Left cardiac atrium (tissue), 4 donors: ENCODE measurements around the gene ALPG. TPM values are rescaled to one million over a fixed set of nuclear protein-coding genes. Genes with fewer than 3 reads are reported as not detected.
"Not testable (repeated sequence)": the region's sequence is repeated elsewhere in the genome, so short reads cannot be mapped to it uniquely, and the experiment has no call there.

Experiments used
- ATAC-seq, 2 donors: fragments of 200-7000 bp; cut with Tn5 transposase; one replicate each; pipeline ENCODE4 v1.9.1; 2020; ENCODE audit warnings: mild to moderate bottlenecking in 2 of 2, moderate library complexity in 2 of 2
- DNase-seq: peaks from one replicate; pipeline ENCODE4 v3.0.0-alpha.2; 2020
- intact Hi-C, 2 donors: fragments of 100-400 bp; cut with DNase I; formaldehyde crosslinking; loops; one replicate each; pipeline versions ENCODE4 v1.14.1 to v1.15.1; 2022 to 2023
- total RNA-seq, 2 donors: library from RNA; stranded (reverse); fragmentation: NEBNext Ultra II Directional; extraction: Animal tissue kit (Norgen Biotek cat#: 25700); gene quantifications; one replicate each; pipeline ENCODE4 v1.2.1, GENCODE V29; 2021
- donor health status: DM: no; HTN: yes; CAD: no.
- donor health status: DM: no; HTN: yes; CAD: no; lungs with severe emphysema.
- donor health status: DM: yes; HTN: yes; CAD: no.
- donor health status: Dilated cardiomyopathy.

Gene ALPG
- total RNA-seq, 2 donors from 2014 or later = not detected

GRCh38 chr2:232375164-232375563 lies 31.5 kb upstream of the ALPG start:
- DNase-seq = no peak
- intact Hi-C loops = no loop called here
- no peak for ATAC-seq

DNA sequence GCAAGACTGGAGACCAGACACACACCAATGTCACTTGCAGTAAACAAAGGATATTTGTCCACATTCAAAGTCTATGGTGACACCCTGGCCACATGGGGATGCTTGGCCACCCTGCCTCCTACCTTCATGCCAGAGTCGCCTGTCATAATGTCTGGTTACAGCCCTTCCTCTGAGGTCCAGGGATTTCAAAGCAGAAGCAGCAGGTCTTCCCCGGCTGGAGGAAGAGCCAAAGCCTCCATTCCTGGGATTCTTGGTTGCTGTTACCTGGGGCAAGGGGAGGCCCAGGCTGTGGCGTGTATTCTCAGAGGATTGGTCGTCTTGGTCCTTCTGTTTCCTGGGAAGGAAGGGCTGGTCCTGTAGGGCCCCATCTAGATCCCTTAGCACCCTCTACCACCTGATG lies 30.4 kb upstream of the ALPG start:
- DNase-seq = no peak
- no peak for ATAC-seq
- intact Hi-C loops = no loop called here

DNA sequence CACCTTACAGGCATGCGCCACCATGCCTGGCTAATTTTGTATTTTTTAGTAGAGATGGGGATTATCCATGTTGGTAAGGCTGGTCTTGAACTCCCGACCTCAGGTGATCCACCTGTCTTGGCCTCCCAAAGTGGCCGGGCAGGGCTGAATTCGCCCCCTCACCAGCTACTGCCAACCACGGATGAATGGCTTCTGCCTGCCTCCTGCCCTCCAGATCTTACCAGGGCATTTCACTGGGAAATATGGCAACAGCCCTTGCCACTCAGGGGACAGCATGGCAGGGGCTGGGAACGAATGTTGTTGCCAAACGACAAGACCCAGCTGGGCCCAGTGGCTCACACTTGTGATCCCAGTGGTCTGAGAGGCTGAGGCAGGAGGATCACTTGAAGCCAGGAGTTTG lies 29.9 kb upstream of the ALPG start:
- DNase-seq = no peak

GRCh38 chr2:232377319-232377718 lies 29.3 kb upstream of the ALPG start:
- no peak for DNase-seq
- no peak for ATAC-seq
- intact Hi-C loops = no loop called here

More for the DNA sequence above, 29.9 kb upstream of the ALPG start:
- intact Hi-C loops = no loop called here
- no peak for ATAC-seq

DNA sequence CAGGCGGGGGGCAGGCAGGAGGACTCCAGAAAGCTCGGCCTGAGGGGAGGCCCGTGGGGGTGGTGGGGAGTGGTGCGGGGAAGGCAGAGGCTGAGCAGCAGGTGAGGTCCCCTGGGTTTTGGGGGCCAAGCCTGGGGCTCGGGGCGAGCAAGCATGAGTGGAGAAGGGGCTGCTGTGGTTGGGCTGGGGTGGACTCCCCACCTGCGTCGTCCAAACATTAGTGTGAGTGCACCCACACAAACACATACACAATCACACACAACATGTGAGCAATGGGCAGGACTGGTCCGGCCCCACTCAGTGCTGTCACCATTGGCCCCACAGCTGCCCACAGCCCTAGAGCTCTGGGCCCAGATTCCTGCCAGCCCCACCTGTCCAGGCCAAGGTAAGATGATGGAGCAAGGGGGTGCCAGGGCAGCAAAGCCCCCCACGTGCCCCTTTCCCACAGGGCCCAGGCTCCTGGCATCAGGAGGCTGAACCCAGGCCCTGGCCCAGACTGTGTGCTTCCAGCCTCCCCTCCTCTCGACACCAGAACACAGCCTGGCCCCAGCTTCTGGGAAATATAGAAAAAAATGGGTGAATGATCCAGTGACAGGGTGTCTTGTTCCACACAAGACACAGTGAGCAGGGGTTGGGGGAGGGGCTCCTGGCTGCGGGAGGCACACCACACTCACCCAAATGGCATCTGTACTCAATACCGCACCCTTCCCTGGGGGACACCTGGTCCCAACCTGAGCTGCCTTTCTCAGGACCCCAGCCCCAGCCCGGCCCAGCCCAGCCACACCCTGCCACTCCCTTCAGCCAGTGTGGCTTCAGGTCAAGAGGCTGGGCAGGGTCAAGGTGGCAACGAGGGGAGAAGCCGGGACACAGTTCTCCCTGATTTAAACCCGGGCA lies 28.6 kb upstream of the ALPG start:
- intact Hi-C loops = no loop called here
- ATAC-seq (no peak), DNase-seq (no peak)

GRCh38 chr2:232378735-232379151 lies 27.9 kb upstream of the ALPG start, which contains the start of gene ALPP:
TSS of gene ALPP (plus strand) at chr2:232378751. CDS start at chr2:232378803, 52 bp downstream.
- intact Hi-C loops, ATAC-seq, DNase-seq: not testable (repeated sequence)

DNA sequence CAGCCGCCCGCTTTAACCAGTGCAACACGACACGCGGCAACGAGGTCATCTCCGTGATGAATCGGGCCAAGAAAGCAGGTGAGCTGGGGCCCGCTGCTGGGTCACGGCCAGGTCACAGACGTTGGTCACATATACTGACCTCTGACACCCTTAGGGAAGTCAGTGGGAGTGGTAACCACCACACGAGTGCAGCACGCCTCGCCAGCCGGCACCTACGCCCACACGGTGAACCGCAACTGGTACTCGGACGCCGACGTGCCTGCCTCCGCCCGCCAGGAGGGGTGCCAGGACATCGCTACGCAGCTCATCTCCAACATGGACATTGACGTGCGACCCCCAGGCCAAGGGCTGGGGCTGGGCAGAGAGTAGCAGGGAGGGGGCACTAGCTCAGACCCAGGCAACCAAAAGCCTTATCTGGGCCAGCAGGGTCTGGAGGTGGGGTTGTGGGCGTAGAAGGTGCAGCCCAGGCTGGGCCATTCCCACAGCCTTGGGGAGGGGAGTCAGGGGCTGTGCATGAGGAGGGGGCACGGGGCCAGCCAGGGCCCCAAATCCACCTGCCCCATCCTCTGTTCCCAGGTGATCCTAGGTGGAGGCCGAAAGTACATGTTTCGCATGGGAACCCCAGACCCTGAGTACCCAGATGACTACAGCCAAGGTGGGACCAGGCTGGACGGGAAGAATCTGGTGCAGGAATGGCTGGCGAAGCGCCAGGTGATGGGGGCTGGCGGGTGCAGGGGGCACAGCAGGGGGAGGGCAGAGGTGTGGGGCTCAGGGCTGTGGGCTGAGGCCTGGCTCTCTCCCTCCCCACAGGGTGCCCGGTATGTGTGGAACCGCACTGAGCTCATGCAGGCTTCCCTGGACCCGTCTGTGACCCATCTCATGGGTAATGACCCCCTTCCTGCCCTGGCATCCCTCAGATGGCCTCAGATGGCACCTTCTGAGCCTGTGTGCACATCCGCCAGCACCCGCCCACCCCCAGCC lies 26.7 kb upstream of the ALPG start:
- ATAC-seq, DNase-seq, intact Hi-C loops: not testable (repeated sequence)

DNA sequence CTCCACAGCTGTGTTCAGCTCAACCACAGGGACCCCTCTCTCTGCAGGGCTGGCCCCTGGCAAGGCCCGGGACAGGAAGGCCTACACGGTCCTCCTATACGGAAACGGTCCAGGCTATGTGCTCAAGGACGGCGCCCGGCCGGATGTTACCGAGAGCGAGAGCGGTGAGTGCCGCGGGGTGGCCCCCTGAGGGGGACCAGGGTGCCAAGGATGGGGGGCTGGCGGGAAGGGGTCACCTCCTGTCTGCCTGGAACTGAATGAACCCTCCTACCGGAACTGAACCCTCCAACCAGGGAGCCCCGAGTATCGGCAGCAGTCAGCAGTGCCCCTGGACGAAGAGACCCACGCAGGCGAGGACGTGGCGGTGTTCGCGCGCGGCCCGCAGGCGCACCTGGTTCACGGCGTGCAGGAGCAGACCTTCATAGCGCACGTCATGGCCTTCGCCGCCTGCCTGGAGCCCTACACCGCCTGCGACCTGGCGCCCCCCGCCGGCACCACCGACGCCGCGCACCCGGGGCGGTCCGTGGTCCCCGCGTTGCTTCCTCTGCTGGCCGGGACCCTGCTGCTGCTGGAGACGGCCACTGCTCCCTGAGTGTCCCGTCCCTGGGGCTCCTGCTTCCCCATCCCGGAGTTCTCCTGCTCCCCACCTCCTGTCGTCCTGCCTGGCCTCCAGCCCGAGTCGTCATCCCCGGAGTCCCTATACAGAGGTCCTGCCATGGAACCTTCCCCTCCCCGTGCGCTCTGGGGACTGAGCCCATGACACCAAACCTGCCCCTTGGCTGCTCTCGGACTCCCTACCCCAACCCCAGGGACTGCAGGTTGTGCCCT lies 25.2 kb upstream of the ALPG start:
- DNase-seq, ATAC-seq, intact Hi-C loops: not testable (repeated sequence)

GRCh38 chr2:232382331-232383225 lies 24.1 kb upstream of the ALPG start:
- intact Hi-C loops = no loop called here
- no peak for DNase-seq
- ATAC-seq = no peak

DNA sequence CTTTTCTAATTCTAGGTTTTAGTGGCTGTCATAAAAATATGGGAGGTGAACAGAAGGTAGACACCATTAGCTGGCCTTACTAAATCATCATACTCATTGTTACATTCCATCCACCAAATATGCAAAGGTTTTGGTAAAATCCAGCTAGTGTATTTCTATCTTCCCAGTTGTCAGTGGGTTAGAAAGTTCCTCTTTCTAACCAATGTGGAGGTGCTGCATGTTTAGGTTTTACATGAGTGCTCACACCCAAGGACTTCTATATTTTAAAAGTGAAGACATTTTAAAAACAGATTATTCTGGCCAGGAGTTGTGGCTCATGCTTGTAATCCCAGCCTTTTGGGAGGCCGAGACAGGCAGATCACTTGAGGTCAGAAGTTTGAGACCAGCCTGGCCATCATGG lies 22.2 kb upstream of the ALPG start:
- DNase-seq = no peak
- ATAC-seq = no peak
- intact Hi-C loops = no loop called here

DNA sequence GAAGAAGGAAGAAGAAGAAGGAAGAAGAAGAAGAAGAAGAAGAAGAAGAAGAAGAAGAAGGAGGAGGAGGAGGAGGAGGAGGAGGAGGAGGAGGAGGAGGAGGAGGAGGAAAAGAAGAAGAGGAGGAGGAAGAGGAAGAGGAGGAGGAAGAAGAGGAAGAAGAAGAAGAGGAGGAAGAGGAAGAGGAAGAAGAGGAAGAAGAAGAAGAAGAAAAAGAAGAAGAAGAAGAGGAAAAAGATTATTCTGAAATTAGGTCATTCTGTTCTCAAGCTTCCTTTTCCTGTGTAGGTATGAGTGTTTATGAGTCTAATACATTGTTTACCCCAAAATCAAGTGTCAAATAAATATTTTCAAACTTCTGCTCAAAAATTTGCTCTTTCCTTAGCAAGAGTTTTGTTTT lies 21.6 kb upstream of the ALPG start:
- ATAC-seq, intact Hi-C loops, DNase-seq: not testable (repeated sequence)

DNA sequence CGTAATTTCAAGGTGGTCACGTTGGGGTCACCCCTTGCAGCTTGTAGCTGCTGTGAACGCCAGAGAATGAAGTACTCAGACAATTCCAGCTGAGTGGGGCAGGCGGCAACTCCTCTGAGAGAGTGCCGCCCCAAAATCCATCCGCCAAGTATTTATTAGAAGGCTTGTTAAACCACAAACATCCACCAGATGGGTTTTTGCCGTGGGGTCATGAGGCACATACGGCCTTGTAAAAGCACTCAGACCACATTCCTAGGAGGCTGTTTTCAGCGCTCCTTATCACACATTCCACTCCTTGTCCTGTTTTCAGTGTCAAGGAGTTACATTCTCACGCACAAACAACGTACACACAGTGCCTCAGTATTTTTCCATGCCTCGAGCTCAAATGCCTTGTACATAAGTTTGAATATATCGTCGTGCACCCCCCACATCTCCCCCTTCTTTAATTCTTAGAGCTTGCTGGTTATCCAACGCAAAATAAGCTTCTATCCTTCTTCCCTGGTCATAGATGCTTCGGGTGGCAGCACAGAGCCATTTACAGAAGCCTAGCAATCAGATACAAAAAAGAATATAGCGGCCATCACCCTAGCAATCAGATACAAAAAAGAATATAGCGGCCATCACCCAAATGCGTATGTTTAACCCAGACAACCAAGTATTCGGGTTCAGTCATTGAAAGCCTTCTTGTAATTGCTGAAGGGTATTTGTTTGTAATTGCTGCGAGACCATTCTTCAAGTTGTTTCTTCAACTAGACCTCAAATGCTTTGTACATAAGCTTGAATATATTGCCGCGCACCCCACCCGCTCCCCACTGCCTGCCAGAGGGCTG lies 20.8 kb upstream of the ALPG start:
- no peak for ATAC-seq
- no peak for DNase-seq
- intact Hi-C loops = no loop called here

DNA sequence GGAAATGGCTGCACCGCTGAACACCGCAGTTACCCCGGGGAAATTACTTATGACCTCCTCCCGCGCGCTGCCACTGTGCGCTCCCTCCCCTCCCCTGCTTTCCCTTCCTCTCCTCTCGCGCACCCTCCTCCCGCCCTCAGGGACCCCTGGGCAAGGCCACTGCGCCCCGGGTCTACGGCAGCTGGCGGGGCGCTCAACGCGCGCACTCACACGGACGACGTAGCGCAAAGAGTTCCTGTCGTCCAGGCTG lies 20.2 kb upstream of the ALPG start:
- intact Hi-C loops = no loop called here
- ATAC-seq (no peak), DNase-seq (no peak)

DNA sequence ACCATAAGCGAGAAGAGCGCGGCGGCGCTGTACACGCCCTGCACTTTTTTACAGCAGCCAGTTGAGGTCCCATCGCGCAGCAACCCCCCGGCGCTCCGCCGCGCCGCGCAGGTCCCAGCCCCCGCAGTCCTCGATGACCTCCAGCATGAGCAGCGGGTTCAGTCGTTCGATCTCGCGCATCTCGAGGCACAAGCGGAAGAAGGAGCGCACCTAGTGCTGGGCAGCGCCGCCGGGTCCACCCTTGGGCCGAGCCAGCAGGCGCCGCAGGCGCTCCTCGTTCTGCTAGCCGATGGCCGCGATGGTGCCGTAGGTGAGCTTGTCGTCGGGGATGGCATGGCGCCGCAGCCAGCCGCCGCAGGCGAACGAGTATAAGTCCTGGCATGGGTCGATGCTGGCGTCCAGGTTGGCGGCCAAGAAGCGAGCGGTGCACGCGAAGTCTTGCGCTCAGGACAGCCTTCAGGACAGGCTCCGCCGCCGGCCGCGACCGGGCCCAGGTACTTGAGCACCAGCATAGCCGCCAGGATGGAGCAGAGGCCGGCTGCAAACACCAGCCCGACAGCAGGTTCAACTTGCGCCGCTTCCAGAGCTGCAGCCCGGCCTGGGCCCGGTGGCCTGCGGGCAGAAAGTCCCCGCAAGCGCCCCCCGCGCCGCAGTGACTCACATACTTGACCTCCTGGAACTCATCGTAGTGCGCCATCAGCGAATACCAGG lies 19.7 kb upstream of the ALPG start:
- intact Hi-C loops = no loop called here
- ATAC-seq (no peak), DNase-seq (no peak)

GRCh38 chr2:232387451-232388171 lies 19.0 kb upstream of the ALPG start:
- intact Hi-C loops = no loop called here
- DNase-seq (no peak), ATAC-seq (no peak)

GRCh38 chr2:232388324-232388891 lies 18.2 kb upstream of the ALPG start:
- no peak for DNase-seq
- ATAC-seq = no peak
- intact Hi-C loops = no loop called here
